ENCODE data around the gene ATP5PO.
A peak's percentile ranks its signal among the peaks of the same experiment; 100 is the strongest.

Gene ATP5PO

GRCh38 chr21:33915368-33916199, at the start of gene ATP5PO:
Gene ATP5PO (minus strand): TSS chr21:33915804. CDS start chr21:33915763, 41 bp downstream.
- peaks cover 5 to 21% (median 20%) of the 10 kb centered on the region in 5 donors for H3K4me1 ChIP-seq (ENCODE audit: control insufficient read depth in 5 of 5, insufficient read depth in 5 of 5, low read length in 5 of 5)

GRCh38 chr21:33964706-33965325, 49.2 kb upstream of the ATP5PO start:
- Histone ChIP-seq H3K4me3 (ENCODE audit: low read depth in 1 of 5, low read length in 5 of 5) (no peak overlapping the region), H3K9ac (ENCODE audit: low read length in 5 of 5) (no peak overlapping the region), H3K9me3 (ENCODE audit: control insufficient read depth in 5 of 5, low read length in 5 of 5) (peaks cover 0 to 9% (median 0%) of the 10 kb centered on the region in 5 donors), H3K36me3 (ENCODE audit: control insufficient read depth in 5 of 5, insufficient read depth in 5 of 5, low read length in 5 of 5) (no peaks in the 10 kb centered on the region), H3K27me3 (ENCODE audit: control insufficient read depth in 5 of 5, insufficient read depth in 4 of 5, low read length in 5 of 5) (peaks cover 0 to 2% (median 0%) of the 10 kb centered on the region in 5 donors), H3K27ac (ENCODE audit: low read depth, low read length) (no peak overlapping the region), H3K4me1 (ENCODE audit: control insufficient read depth in 5 of 5, insufficient read depth in 5 of 5, low read length in 5 of 5) (peaks cover 0 to 21% (median 9%) of the 10 kb centered on the region in 5 donors)

More at GRCh38 chr21:33915368-33916199, at the start of gene ATP5PO:
- H3K36me3 ChIP-seq (ENCODE audit: control insufficient read depth in 5 of 5, insufficient read depth in 5 of 5, low read length in 5 of 5), result peaks cover 8 to 23% (median 20%) of the 10 kb centered on the region in 5 donors
- no peaks in the 10 kb centered on the region for H3K27me3 ChIP-seq (ENCODE audit: control insufficient read depth in 5 of 5, insufficient read depth in 4 of 5, low read length in 5 of 5)
- H3K9ac ChIP-seq (ENCODE audit: low read length in 5 of 5), result peak within 1 kb of the TSS; percentile 82 to 98 (median 95)
- H3K27ac ChIP-seq (ENCODE audit: low read depth, low read length), result peak within 1 kb of the TSS; percentile 80
- H3K4me3 ChIP-seq (ENCODE audit: low read depth in 1 of 5, low read length in 5 of 5), result peak within 1 kb of the TSS; percentile 93 to 100 (median 98)
- H3K9me3 ChIP-seq (ENCODE audit: control insufficient read depth in 5 of 5, low read length in 5 of 5), result no peaks in the 10 kb centered on the region

- Histone ChIP-seq H3K36me3 (ENCODE audit: control insufficient read depth in 5 of 5, insufficient read depth in 5 of 5, low read length in 5 of 5) (no peaks in the 10 kb centered on the region), H3K27ac (ENCODE audit: low read depth, low read length) (no peak overlapping the region)
Observed at GRCh38 chr21:33963848-33964555, 48.4 kb upstream of the ATP5PO start.

GRCh38 chr21:33962290-33962689, 46.7 kb upstream of the ATP5PO start:
- Histone ChIP-seq H3K27me3 (ENCODE audit: control insufficient read depth in 5 of 5, insufficient read depth in 4 of 5, low read length in 5 of 5) (no peaks in the 10 kb centered on the region), H3K9ac (ENCODE audit: low read length in 5 of 5) (no peak overlapping the region), H3K4me3 (ENCODE audit: low read depth in 1 of 5, low read length in 5 of 5) (no peak overlapping the region), H3K4me1 (ENCODE audit: control insufficient read depth in 5 of 5, insufficient read depth in 5 of 5, low read length in 5 of 5) (peaks cover 0 to 3% (median 0%) of the 10 kb centered on the region in 5 donors), H3K27ac (ENCODE audit: low read depth, low read length) (no peak overlapping the region), H3K36me3 (ENCODE audit: control insufficient read depth in 5 of 5, insufficient read depth in 5 of 5, low read length in 5 of 5) (no peaks in the 10 kb centered on the region), H3K9me3 (ENCODE audit: control insufficient read depth in 5 of 5, low read length in 5 of 5) (peaks cover 2 to 18% (median 3%) of the 10 kb centered on the region in 5 donors)

More at GRCh38 chr21:33963848-33964555, 48.4 kb upstream of the ATP5PO start:
- Histone ChIP-seq H3K4me3 (ENCODE audit: low read depth in 1 of 5, low read length in 5 of 5) (no peak overlapping the region), H3K9ac (ENCODE audit: low read length in 5 of 5) (no peak overlapping the region), H3K27me3 (ENCODE audit: control insufficient read depth in 5 of 5, insufficient read depth in 4 of 5, low read length in 5 of 5) (no peaks in the 10 kb centered on the region), H3K4me1 (ENCODE audit: control insufficient read depth in 5 of 5, insufficient read depth in 5 of 5, low read length in 5 of 5) (peaks cover 0 to 13% (median 2%) of the 10 kb centered on the region in 5 donors), H3K9me3 (ENCODE audit: control insufficient read depth in 5 of 5, low read length in 5 of 5) (peaks cover 0 to 17% (median 3%) of the 10 kb centered on the region in 5 donors)

GRCh38 chr21:33961061-33961460, 45.5 kb upstream of the ATP5PO start:
- peaks cover 2 to 18% (median 3%) of the 10 kb centered on the region in 5 donors for H3K9me3 ChIP-seq (ENCODE audit: control insufficient read depth in 5 of 5, low read length in 5 of 5)
- H3K4me3 ChIP-seq (ENCODE audit: low read depth in 1 of 5, low read length in 5 of 5), result no peak overlapping the region
- no peak overlapping the region for H3K9ac ChIP-seq (ENCODE audit: low read length in 5 of 5)
- H3K27ac ChIP-seq (ENCODE audit: low read depth, low read length), result no peak overlapping the region
- H3K36me3 ChIP-seq (ENCODE audit: control insufficient read depth in 5 of 5, insufficient read depth in 5 of 5, low read length in 5 of 5), result no peaks in the 10 kb centered on the region
- H3K27me3 ChIP-seq (ENCODE audit: control insufficient read depth in 5 of 5, insufficient read depth in 4 of 5, low read length in 5 of 5), result no peaks in the 10 kb centered on the region
- no peaks in the 10 kb centered on the region for H3K4me1 ChIP-seq (ENCODE audit: control insufficient read depth in 5 of 5, insufficient read depth in 5 of 5, low read length in 5 of 5)

- Histone ChIP-seq H3K9me3 (ENCODE audit: control insufficient read depth in 5 of 5, low read length in 5 of 5) (peaks cover 2 to 18% (median 3%) of the 10 kb centered on the region in 5 donors), H3K9ac (ENCODE audit: low read length in 5 of 5) (no peak overlapping the region), H3K27ac (ENCODE audit: low read depth, low read length) (no peak overlapping the region), H3K27me3 (ENCODE audit: control insufficient read depth in 5 of 5, insufficient read depth in 4 of 5, low read length in 5 of 5) (no peaks in the 10 kb centered on the region), H3K4me1 (ENCODE audit: control insufficient read depth in 5 of 5, insufficient read depth in 5 of 5, low read length in 5 of 5) (no peaks in the 10 kb centered on the region), H3K36me3 (ENCODE audit: control insufficient read depth in 5 of 5, insufficient read depth in 5 of 5, low read length in 5 of 5) (no peaks in the 10 kb centered on the region), H3K4me3 (ENCODE audit: low read depth in 1 of 5, low read length in 5 of 5) (no peak overlapping the region)
Observed at GRCh38 chr21:33959680-33960079, 44.1 kb upstream of the ATP5PO start.

- Histone ChIP-seq H3K4me1 (ENCODE audit: control insufficient read depth in 5 of 5, insufficient read depth in 5 of 5, low read length in 5 of 5) (peaks cover 0 to 4% (median 0%) of the 10 kb centered on the region in 5 donors), H3K4me3 (ENCODE audit: low read depth in 1 of 5, low read length in 5 of 5) (no peak overlapping the region), H3K27me3 (ENCODE audit: control insufficient read depth in 5 of 5, insufficient read depth in 4 of 5, low read length in 5 of 5) (no peaks in the 10 kb centered on the region), H3K36me3 (ENCODE audit: control insufficient read depth in 5 of 5, insufficient read depth in 5 of 5, low read length in 5 of 5) (no peaks in the 10 kb centered on the region), H3K9me3 (ENCODE audit: control insufficient read depth in 5 of 5, low read length in 5 of 5) (peaks cover 1 to 6% (median 2%) of the 10 kb centered on the region in 5 donors), H3K9ac (ENCODE audit: low read length in 5 of 5) (no peak overlapping the region), H3K27ac (ENCODE audit: low read depth, low read length) (no peak overlapping the region)
Observed at GRCh38 chr21:33954395-33954794, 38.8 kb upstream of the ATP5PO start.

GRCh38 chr21:33951276-33952178, 35.9 kb upstream of the ATP5PO start:
- Histone ChIP-seq H3K9ac (ENCODE audit: low read length in 5 of 5) (no peak overlapping the region), H3K27ac (ENCODE audit: low read depth, low read length) (no peak overlapping the region)

GRCh38 chr21:33950431-33951079, 35.0 kb upstream of the ATP5PO start:
- no peak overlapping the region for H3K27ac ChIP-seq (ENCODE audit: low read depth, low read length)

More at GRCh38 chr21:33951276-33952178, 35.9 kb upstream of the ATP5PO start:
- H3K4me3 ChIP-seq (ENCODE audit: low read depth in 1 of 5, low read length in 5 of 5), result no peak overlapping the region
- no peaks in the 10 kb centered on the region for H3K36me3 ChIP-seq (ENCODE audit: control insufficient read depth in 5 of 5, insufficient read depth in 5 of 5, low read length in 5 of 5)
- peaks cover 0 to 23% (median 17%) of the 10 kb centered on the region in 5 donors for H3K4me1 ChIP-seq (ENCODE audit: control insufficient read depth in 5 of 5, insufficient read depth in 5 of 5, low read length in 5 of 5)
- no peaks in the 10 kb centered on the region for H3K9me3 ChIP-seq (ENCODE audit: control insufficient read depth in 5 of 5, low read length in 5 of 5)
- no peaks in the 10 kb centered on the region for H3K27me3 ChIP-seq (ENCODE audit: control insufficient read depth in 5 of 5, insufficient read depth in 4 of 5, low read length in 5 of 5)

More at GRCh38 chr21:33950431-33951079, 35.0 kb upstream of the ATP5PO start:
- Histone ChIP-seq H3K4me1 (ENCODE audit: control insufficient read depth in 5 of 5, insufficient read depth in 5 of 5, low read length in 5 of 5) (peaks cover 0 to 23% (median 17%) of the 10 kb centered on the region in 5 donors), H3K36me3 (ENCODE audit: control insufficient read depth in 5 of 5, insufficient read depth in 5 of 5, low read length in 5 of 5) (no peaks in the 10 kb centered on the region), H3K9ac (ENCODE audit: low read length in 5 of 5) (no peak overlapping the region), H3K27me3 (ENCODE audit: control insufficient read depth in 5 of 5, insufficient read depth in 4 of 5, low read length in 5 of 5) (no peaks in the 10 kb centered on the region), H3K9me3 (ENCODE audit: control insufficient read depth in 5 of 5, low read length in 5 of 5) (no peaks in the 10 kb centered on the region), H3K4me3 (ENCODE audit: low read depth in 1 of 5, low read length in 5 of 5) (no peak overlapping the region)

Data from subcutaneous abdominal adipose tissue (tissue), 5 donors.